Natural killer cell treated with Interleukin-12 subunit alpha and Interleukin-12 subunit beta and Interleukin-15 and Interleukin-18, amount 100 ng/mL, for 72 hours (primary cell): ENCODE results near the gene ANKRD6. TPM values are rescaled to one million over a fixed set of nuclear protein-coding genes. Genes with fewer than 3 reads are reported as not detected.

Experiments
- ATAC-seq, 2 donors: fragments of 150-1000 bp; cut with Tn5 transposase in 1 of 2; sonication (Bioruptor Pico), chemical (Tn5 transposase) in 1 of 2; 2 replicates each; pipeline ENCODE4 v1.10.0; 2021
- DNase-seq: peaks from one replicate; pipeline ENCODE4 v3.0.0; 2022; ENCODE audit warnings: low spot score
- H3K27ac Mint-ChIP-seq, 2 donors: 1 replicate in 1 of 2; 2 replicates in 1 of 2; pipeline ENCODE4 v1.8.0; 2022; ENCODE audit warnings: mixed read lengths in 2 of 2, mild to moderate bottlenecking in 1 of 2, moderate library complexity in 1 of 2
- H3K27me3 Mint-ChIP-seq, 2 donors: 1 replicate in 1 of 2; 2 replicates in 1 of 2; pipeline ENCODE4 v1.8.0; 2022; ENCODE audit warnings: mixed read lengths in 2 of 2
- H3K36me3 Mint-ChIP-seq: one replicate; pipeline ENCODE4 v1.8.0; 2022; ENCODE audit warnings: mixed read lengths
- H3K4me1 Mint-ChIP-seq, 2 donors: 1 replicate in 1 of 2; 2 replicates in 1 of 2; pipeline ENCODE4 v1.8.0; 2022; ENCODE audit warnings: low read depth in 2 of 2, mixed read lengths in 2 of 2, mild to moderate bottlenecking in 1 of 2
- H3K4me3 Mint-ChIP-seq: one replicate; pipeline ENCODE4 v1.8.0; 2022; ENCODE audit warnings: mixed read lengths
- H3K9me3 Mint-ChIP-seq: 2 replicates; pipeline ENCODE4 v1.8.0; 2022; ENCODE audit warnings: mixed read lengths
- total RNA-seq, 2 donors: library from RNA; stranded (reverse); gene quantifications; one replicate each; pipeline ENCODE4 v1.2.3, GENCODE V29; 2022

ANKRD6 gene
- total RNA-seq, 2 donors from 2014 or later = 1.6 to 3.2 TPM

DNA sequence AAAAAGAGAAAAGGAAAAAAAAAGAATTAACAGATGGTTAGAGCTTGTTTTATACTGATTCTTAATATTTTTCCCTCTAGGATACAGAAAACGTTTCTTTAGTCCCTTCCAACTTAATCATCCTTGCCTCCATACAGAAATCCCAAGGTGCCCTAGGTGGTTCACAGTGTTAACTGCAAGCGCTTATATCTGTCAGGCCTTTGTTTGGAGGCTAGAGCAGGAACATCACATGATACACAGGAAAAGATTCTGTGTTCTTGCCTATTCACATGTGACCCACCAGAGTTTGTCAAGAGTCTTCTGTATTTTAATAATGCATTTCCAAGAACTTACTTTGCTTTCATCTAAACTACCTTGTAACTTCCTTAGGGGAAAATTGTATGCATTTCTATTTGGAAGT lies 31.3 kb downstream of the ANKRD6 start:
- Mint-ChIP-seq H3K4me3 (no peak overlapping the region), H3K27me3 (no peaks in the 10 kb centered on the region), H3K36me3 (no peaks in the 10 kb centered on the region), H3K27ac (no peak overlapping the region), H3K4me1 (no peaks in the 10 kb centered on the region), H3K9me3 (no peaks in the 10 kb centered on the region)
- DNase-seq (no peak), ATAC-seq (no peak)

DNA sequence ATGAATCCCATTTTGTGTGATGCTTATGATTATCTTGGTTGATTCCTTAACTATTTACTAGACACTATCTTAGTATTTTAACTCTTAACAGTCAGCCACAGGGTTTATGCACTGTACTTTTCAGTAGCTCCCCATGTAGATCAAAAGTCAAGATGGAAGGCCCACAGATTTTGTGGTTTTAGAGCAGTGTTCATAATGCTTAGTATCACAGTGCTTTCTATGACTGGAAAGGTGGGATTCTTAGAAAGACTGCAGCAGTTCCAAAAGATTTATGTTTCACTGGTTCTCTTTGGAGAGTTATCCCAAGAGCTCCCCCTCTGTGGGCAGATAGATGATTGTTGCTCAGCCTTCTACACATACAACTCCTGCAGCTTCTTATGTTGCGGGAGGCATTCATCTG lies 34.5 kb downstream of the ANKRD6 start:
- ATAC-seq (no peak), DNase-seq (no peak)
- no peak overlapping the region for H3K27ac Mint-ChIP-seq
- no peaks in the 10 kb centered on the region for H3K9me3 Mint-ChIP-seq
- no peaks in the 10 kb centered on the region for H3K36me3 Mint-ChIP-seq
- no peaks in the 10 kb centered on the region for H3K27me3 Mint-ChIP-seq
- H3K4me3 Mint-ChIP-seq = no peak overlapping the region
- peaks cover 4 to 6% of the 10 kb centered on the region in 2 donors for H3K4me1 Mint-ChIP-seq

DNA sequence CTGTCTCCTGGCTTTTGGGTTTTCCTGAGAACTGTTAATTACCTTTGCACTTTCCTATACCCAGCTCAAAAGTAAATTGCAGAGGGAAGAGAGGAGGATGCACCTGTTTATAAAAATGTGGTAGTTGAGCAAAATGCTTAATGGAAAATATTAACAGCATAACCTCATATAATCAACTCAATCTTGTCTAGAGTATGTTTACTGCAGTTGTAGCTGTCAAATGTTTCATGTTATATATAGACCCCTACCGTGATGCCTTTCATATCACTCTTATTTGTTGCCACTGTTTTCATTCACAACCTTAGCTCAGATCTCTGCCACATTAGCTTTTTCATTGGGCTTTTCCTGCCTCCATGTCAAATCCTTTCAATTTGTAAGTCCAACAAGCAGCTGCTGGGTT lies 36.0 kb downstream of the ANKRD6 start:
- no peaks in the 10 kb centered on the region for H3K36me3 Mint-ChIP-seq
- H3K27me3 Mint-ChIP-seq = no peaks in the 10 kb centered on the region
- ATAC-seq (no peak), DNase-seq (no peak)
- peaks cover 10 to 11% of the 10 kb centered on the region in 2 donors for H3K4me1 Mint-ChIP-seq
- H3K9me3 Mint-ChIP-seq = no peaks in the 10 kb centered on the region
- H3K4me3 Mint-ChIP-seq = no peak overlapping the region
- no peak overlapping the region for H3K27ac Mint-ChIP-seq

DNA sequence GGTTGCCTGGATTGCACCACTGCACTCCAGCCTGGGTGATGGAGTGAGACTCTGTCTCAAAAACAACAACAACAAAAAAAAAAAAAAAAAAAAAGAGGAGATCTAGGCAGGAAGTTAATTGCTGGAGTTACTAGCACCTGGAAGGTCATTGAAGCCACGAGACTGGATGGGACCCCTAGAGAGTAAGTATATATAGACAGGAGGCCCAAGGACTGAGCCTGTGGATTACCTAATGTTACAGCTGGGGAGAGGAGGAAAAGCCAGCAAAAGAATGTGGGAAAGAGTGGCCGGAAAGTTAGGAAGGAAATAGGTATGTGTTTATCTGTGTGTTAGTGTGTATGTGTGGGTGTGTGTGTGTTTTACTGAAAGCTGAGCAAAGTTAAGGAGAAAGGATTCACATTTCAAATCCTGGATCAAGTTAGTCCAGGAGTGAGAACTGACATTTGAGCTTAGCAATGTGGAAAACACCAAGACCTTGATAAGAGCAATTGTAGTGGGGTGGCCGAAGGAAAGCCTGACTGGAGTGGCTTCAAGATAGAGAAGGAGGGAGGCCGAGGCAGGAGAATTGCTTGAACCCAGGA lies 38.4 kb downstream of the ANKRD6 start:
- Mint-ChIP-seq H3K4me3 (no peak overlapping the region), H3K9me3 (no peaks in the 10 kb centered on the region), H3K27me3 (no peaks in the 10 kb centered on the region), H3K4me1 (peaks cover 23 to 29% of the 10 kb centered on the region in 2 donors), H3K27ac (no peak overlapping the region), H3K36me3 (no peaks in the 10 kb centered on the region)
- no peak for ATAC-seq
- DNase-seq = no peak

DNA sequence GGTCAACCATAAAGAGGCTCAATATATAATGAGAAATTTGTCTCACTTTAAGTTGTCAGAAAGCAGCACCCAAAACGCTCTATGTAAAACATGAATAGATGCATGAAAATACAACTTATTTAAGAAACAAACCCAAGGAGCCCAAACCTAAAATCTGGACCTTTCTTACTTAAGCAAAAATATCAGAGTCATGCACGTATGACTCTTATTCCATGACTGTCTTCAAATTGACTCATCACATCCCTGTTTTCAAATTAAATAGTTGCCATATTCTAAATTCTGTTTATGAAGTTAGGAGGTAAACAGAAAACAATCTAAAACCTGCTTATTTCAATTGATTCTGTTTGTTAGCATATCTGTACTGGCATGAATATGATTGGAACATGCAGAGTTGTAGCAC lies 42.1 kb downstream of the ANKRD6 start:
- no peak for DNase-seq
- Mint-ChIP-seq H3K4me3 (peak overlapping the region; percentile 77), H3K4me1 (peaks cover 23 to 29% of the 10 kb centered on the region in 2 donors), H3K27me3 (no peaks in the 10 kb centered on the region), H3K36me3 (no peaks in the 10 kb centered on the region), H3K27ac (peak overlapping the region; percentile 67 to 76), H3K9me3 (no peaks in the 10 kb centered on the region)
- no peak for ATAC-seq

DNA sequence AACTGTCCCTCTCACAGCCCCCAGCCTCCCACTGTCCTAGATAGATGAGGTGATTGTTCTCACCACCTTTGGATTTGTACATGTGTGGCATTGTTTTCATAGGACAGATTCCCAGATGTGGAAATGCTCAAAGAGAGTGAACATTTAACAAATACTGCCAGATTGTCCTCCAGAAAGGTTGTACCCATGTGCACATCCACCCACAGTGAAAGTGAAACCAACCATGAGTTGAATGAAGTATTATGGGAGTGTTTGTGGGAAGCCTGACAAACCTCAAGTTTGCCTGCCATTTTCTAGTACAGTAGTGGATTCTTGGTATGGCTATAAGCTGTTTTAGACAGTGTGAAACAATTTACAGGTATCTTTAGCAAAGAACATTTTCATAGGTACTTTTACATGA lies 42.7 kb downstream of the ANKRD6 start:
- Mint-ChIP-seq H3K4me1 (peaks cover 23 to 29% of the 10 kb centered on the region in 2 donors), H3K36me3 (no peaks in the 10 kb centered on the region), H3K4me3 (peak overlapping the region; percentile 77), H3K27me3 (no peaks in the 10 kb centered on the region), H3K9me3 (no peaks in the 10 kb centered on the region), H3K27ac (peak overlapping the region; percentile 67 to 76)
- no peak for DNase-seq
- peak; percentile 81 to 87 for ATAC-seq

DNA sequence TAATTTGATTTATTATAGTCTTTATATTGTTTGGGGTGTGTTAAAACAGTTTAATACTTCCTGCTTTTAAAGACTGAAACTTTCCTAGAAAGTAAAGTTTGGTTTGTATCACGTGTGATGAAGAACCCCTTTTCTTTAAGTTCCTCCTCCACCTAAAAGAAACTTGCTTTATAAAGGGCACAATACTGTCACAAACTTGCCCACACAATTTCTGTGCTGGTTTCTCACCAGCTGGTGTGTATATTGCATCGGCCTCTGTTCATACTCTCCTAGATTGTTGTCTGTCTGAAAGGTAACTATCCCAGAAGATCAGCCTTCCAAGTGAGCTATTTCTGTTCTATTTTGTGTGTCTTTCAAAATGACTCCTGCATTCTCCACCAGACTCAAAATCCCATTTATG lies 46.9 kb downstream of the ANKRD6 start:
- no peaks in the 10 kb centered on the region for H3K36me3 Mint-ChIP-seq
- H3K4me1 Mint-ChIP-seq = peaks cover 6 to 9% of the 10 kb centered on the region in 2 donors
- H3K27me3 Mint-ChIP-seq = no peaks in the 10 kb centered on the region
- H3K4me3 Mint-ChIP-seq = no peak overlapping the region
- no peak overlapping the region for H3K27ac Mint-ChIP-seq
- DNase-seq (no peak), ATAC-seq (no peak)
- no peaks in the 10 kb centered on the region for H3K9me3 Mint-ChIP-seq

DNA sequence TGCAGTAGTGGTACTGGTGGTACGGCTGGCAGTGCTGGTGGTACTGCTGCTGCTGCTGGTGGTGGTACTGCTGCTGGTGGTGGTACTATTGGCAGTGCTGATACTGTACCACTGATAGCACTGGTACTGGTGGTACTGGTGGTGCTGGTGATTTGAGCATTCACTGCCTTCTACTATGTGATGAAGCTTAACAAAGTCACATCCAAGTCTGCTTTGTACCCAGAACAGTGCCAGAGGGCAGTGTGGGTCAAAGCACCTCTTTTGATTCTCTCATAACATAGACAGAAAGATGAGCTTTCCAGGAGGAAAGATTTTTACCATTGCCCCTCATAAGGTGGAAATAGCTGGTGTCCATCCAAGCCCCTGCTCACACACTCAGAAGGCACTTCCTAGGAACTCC lies 48.7 kb downstream of the ANKRD6 start:
- Mint-ChIP-seq H3K4me1 (no peaks in the 10 kb centered on the region), H3K27me3 (no peaks in the 10 kb centered on the region), H3K4me3 (no peak overlapping the region), H3K9me3 (no peaks in the 10 kb centered on the region), H3K36me3 (no peaks in the 10 kb centered on the region), H3K27ac (no peak overlapping the region)
- DNase-seq = no peak
- no peak for ATAC-seq

DNA sequence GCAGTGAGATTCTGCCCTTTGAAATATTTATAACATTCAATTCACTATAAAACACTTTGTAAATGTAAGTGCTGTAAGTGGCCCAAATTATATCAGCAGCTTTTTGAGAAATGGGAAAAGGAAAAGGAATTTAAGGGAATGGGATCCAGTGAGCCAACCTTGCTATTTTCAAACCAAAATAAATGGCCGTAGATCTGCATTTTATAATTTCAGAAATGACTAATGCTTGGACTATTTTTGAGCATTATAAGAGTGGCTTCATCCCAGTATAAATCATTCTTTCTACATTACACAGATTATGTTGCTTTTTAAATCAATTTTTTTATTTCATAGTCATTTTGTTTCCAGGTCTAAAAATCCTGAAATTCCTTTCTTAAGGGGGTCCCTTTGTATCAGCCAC lies 49.2 kb downstream of the ANKRD6 start:
- Mint-ChIP-seq H3K27me3 (no peaks in the 10 kb centered on the region), H3K4me1 (no peaks in the 10 kb centered on the region), H3K9me3 (no peaks in the 10 kb centered on the region), H3K36me3 (no peaks in the 10 kb centered on the region), H3K27ac (no peak overlapping the region), H3K4me3 (no peak overlapping the region)
- no peak for DNase-seq
- no peak for ATAC-seq

DNA sequence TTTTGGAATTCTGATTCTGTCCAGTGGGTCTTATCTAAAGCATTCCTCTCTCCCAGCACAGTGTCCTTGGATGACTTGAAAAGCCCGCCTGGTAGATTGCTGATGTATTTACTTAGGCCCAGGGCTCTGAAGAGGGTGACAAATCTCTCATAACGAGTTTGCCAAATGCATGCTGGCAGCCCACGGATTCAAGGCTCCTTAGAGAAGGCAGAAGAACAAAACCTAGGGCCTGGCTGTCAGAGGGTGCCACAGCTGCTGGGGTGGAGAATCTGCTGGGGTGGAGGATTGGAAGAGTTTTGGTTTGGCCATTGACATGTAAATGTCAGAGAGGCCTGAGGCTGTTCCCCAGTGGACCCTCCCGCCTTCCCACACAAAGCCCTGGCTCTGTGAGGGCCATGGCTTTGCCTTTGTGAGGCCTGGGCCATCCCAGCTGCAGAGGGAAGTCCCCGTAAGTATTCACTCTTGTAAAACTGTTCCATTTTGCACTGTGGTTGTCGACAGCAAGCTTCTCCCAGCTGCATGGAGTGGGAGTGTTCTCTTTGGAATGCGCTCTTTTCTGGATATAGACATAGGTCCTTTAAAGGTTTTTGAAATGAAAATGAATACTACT lies 50.3 kb downstream of the ANKRD6 start:
- no peak overlapping the region for H3K27ac Mint-ChIP-seq
- H3K9me3 Mint-ChIP-seq = no peaks in the 10 kb centered on the region
- no peak overlapping the region for H3K4me3 Mint-ChIP-seq
- H3K36me3 Mint-ChIP-seq = no peaks in the 10 kb centered on the region
- ATAC-seq (no peak), DNase-seq (no peak)
- H3K27me3 Mint-ChIP-seq = no peaks in the 10 kb centered on the region
- no peaks in the 10 kb centered on the region for H3K4me1 Mint-ChIP-seq

DNA sequence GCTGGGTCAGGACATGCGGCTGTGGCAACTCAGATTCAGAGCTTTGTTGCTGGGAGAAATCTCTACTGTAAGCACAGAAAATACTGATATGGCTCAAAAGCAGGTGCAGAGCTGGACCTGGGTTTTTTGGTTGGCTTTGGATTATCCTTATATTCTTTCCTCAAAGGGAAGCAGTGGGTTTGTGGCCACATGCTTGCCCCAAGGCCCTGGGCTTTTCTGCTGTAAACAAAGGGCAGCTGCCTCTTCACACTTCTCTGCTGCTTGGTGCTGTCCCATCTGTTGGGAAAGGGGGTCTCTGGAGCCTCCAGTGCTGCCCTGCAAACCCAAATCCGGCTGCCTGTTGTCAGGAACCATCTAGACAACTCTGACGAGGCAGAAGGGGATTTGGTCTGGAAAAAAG lies 52.4 kb downstream of the ANKRD6 start:
- Mint-ChIP-seq H3K27ac (no peak overlapping the region), H3K27me3 (no peaks in the 10 kb centered on the region), H3K4me1 (no peaks in the 10 kb centered on the region), H3K4me3 (no peak overlapping the region), H3K9me3 (no peaks in the 10 kb centered on the region), H3K36me3 (no peaks in the 10 kb centered on the region)
- DNase-seq = no peak
- ATAC-seq = no peak

DNA sequence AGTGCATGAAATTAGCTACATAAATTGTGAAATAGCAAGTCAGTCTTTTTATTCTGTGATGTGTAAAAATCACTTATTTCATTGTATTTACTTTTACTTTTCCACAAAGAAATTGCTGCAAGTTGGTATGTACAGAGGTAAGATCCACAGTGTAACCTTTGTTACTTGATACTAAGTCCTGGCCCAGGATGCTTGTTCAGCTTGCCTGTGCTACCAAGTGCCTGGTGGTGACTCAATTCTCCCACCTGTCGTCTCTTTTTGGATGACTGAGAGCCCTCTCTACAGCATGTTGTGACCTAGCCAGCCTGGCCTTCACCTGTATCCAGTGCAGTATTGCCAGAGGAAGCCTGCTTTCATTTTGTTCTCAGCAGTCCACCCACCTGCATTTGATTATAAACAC lies 54.9 kb downstream of the ANKRD6 start:
- Mint-ChIP-seq H3K4me1 (no peaks in the 10 kb centered on the region), H3K36me3 (no peaks in the 10 kb centered on the region), H3K4me3 (no peak overlapping the region), H3K9me3 (no peaks in the 10 kb centered on the region), H3K27ac (no peak overlapping the region), H3K27me3 (no peaks in the 10 kb centered on the region)
- no peak for ATAC-seq
- DNase-seq = no peak

DNA sequence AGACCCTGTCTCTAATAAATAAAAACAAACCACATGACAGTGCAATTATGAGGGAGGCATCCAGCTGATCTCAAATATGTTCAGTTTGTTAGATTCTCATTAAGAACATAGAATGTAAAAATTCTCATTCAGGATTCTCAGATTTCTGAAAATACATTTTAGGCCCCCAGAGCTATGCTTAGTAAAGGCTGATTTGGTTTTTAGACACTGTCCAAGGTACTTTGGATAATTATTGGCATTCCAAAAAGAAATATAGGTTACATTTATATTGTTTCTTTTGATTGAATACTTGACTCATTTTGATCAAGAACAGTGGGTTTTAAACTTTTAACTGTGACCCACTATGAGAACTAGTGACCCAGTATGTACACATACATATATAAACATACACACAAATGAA lies 55.5 kb downstream of the ANKRD6 start:
- no peaks in the 10 kb centered on the region for H3K27me3 Mint-ChIP-seq
- no peak for ATAC-seq
- H3K27ac Mint-ChIP-seq = no peak overlapping the region
- no peak for DNase-seq
- H3K9me3 Mint-ChIP-seq = no peaks in the 10 kb centered on the region
- no peaks in the 10 kb centered on the region for H3K36me3 Mint-ChIP-seq
- H3K4me1 Mint-ChIP-seq = no peaks in the 10 kb centered on the region
- no peak overlapping the region for H3K4me3 Mint-ChIP-seq

DNA sequence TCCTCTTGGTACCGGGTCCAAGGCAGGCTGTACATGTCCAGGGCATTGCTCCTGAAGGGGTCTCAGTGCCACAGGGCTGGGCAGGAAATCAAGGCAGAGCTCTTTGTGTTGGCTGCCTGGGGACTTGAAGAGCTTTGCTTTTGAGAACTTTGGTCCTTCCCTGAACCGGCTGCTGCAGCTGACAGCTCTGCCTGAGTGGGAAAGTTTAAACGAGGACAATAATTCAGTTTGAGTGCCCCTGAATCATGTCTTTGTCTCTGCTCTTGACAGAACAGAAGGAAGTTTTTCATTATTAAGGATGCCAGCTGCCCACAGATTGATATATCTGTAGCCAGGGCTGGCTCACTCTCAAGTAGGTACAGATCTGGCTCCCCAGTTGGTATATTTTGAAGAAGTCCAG lies 56.1 kb downstream of the ANKRD6 start:
- no peaks in the 10 kb centered on the region for H3K9me3 Mint-ChIP-seq
- ATAC-seq = no peak
- no peak overlapping the region for H3K27ac Mint-ChIP-seq
- DNase-seq = no peak
- no peaks in the 10 kb centered on the region for H3K36me3 Mint-ChIP-seq
- H3K27me3 Mint-ChIP-seq = no peaks in the 10 kb centered on the region
- H3K4me3 Mint-ChIP-seq = no peak overlapping the region
- no peaks in the 10 kb centered on the region for H3K4me1 Mint-ChIP-seq
